Prostate gland (tissue), 2 donors: ENCODE results near the gene PSD4. TPM values are rescaled to one million over a fixed set of nuclear protein-coding genes. Genes with fewer than 3 reads are reported as not detected.

Experiments
- DNase-seq: peaks from one replicate; pipeline ENCODE4 v3.0.0-alpha.2; 2019; ENCODE audit warnings: low spot score
- H3K27ac ChIP-seq, 2 donors: fragments of 200-600 bp; sonication (generic); 2 replicates each; pipeline ENCODE4 v1.5.1; 2017 to 2019
- H3K27me3 ChIP-seq: fragments of 200-600 bp; sonication (generic); replicated peaks from 2 replicates; pipeline ENCODE4 v1.5.1; 2019; ENCODE audit not compliant: insufficient read depth
- H3K36me3 ChIP-seq, 2 donors: fragments of 200-600 bp; sonication (generic); 1 replicate in 1 of 2; 2 replicates in 1 of 2; pipeline versions ENCODE4 v1.5.1 to v1.8.1; 2017 to 2019
- H3K4me1 ChIP-seq: fragments of 200-600 bp; sonication (generic); replicated peaks from 2 replicates; pipeline ENCODE4 v1.5.1; 2019
- H3K4me3 ChIP-seq, 2 donors: fragments of 200-600 bp; sonication (generic); 2 replicates each; pipeline ENCODE4 v1.5.1; 2017 to 2019
- H3K9me3 ChIP-seq: fragments of 200-600 bp; sonication (generic); 2 replicates; pipeline ENCODE4 v1.5.1; 2017
- CTCF ChIP-seq, 4 experiments: fragments of 200-600 bp in 2 of 4; fragments of 450-650 bp in 2 of 4; sonication (generic) in 2 of 4; IDR thresholded peaks; 1 replicate in 3 of 4; 2 replicates in 1 of 4; pipeline ENCODE4 v1.5.1; 2016 to 2019; ENCODE audit warnings: antibody characterized with exemption in 4 of 4, mild to moderate bottlenecking in 2 of 4, moderate library complexity in 2 of 4
- POLR2A ChIP-seq: fragments of 450-650 bp; IDR thresholded peaks from one replicate; pipeline ENCODE4 v1.6.1; 2016; ENCODE audit warnings: antibody characterized with exemption, mild to moderate bottlenecking
- POLR2AphosphoS5 ChIP-seq: sonication (generic); formaldehyde crosslinking; IDR thresholded peaks from one replicate; pipeline ENCODE4 v1.6.1; 2017; ENCODE audit warnings: antibody characterized with exemption
- WGBS: methylation state at CpG from one replicate; pipeline ENCODE4 v1.1.5; 2018; 5-methylcytosine and 5-hydroxymethylcytosine counted together
- intact Hi-C: fragments of 100-400 bp; cut with DNase I; formaldehyde crosslinking; loops from one replicate; pipeline ENCODE4 v1.14.2; 2022
- total RNA-seq, 2 donors: library from RNA; depleted of rRNA; stranded (reverse); fragments of >200 nt; gene quantifications; one replicate each; pipeline ENCODE4 v1.1.0, GENCODE V29; 2016

The PSD4 gene
- total RNA-seq, 2 donors from 2014 or later: 139 to 221 TPM

GRCh38 chr2:113218283-113219091, 44.7 kb downstream of the PSD4 start:
- H3K9me3 ChIP-seq: no peaks in the 10 kb centered on the region
- no peak overlapping the region for H3K27ac ChIP-seq
- no peaks in the 10 kb centered on the region for H3K36me3 ChIP-seq
- intact Hi-C loops: no loop called here
- no peaks in the 10 kb centered on the region for H3K27me3 ChIP-seq
- no peak for DNase-seq
- TF ChIP-seq POLR2AphosphoS5 (no peak), POLR2A (no peak), CTCF (IDR thresholded peaks at IDR 0.05) (no peak)
- WGBS: 85% methylated on average over 8 of the region's 8 CpGs
- H3K4me1 ChIP-seq: no peaks in the 10 kb centered on the region
- H3K4me3 ChIP-seq: no peak overlapping the region

GRCh38 chr2:113219092-113219441, 45.3 kb downstream of the PSD4 start:
- Histone ChIP-seq H3K27ac (no peak overlapping the region), H3K27me3 (no peaks in the 10 kb centered on the region), H3K36me3 (no peaks in the 10 kb centered on the region), H3K4me1 (no peaks in the 10 kb centered on the region), H3K9me3 (no peaks in the 10 kb centered on the region), H3K4me3 (no peak overlapping the region)
- intact Hi-C loops: no loop called here
- TF ChIP-seq POLR2A (no peak), POLR2AphosphoS5 (no peak)
- WGBS: 100% methylated on average over 2 of the region's 2 CpGs
- no peak for DNase-seq

- no peak for DNase-seq
- H3K27me3 ChIP-seq: no peaks in the 10 kb centered on the region
- H3K9me3 ChIP-seq: no peaks in the 10 kb centered on the region
- H3K36me3 ChIP-seq: no peaks in the 10 kb centered on the region
- intact Hi-C loops: no loop called here
- TF ChIP-seq POLR2A: no peak
- no peak for TF ChIP-seq CTCF (IDR thresholded peaks at IDR 0.05)
- TF ChIP-seq POLR2AphosphoS5: no peak
- no peak overlapping the region for H3K4me3 ChIP-seq
- no peak overlapping the region for H3K27ac ChIP-seq
- WGBS: 86% methylated on average over 5 of the region's 5 CpGs
- H3K4me1 ChIP-seq: no peaks in the 10 kb centered on the region
Observed at GRCh38 chr2:113219525-113219888, 45.7 kb downstream of the PSD4 start.

- Histone ChIP-seq H3K27ac (no peak overlapping the region), H3K9me3 (no peaks in the 10 kb centered on the region), H3K27me3 (no peaks in the 10 kb centered on the region), H3K36me3 (no peaks in the 10 kb centered on the region), H3K4me1 (no peaks in the 10 kb centered on the region), H3K4me3 (no peak overlapping the region)
- TF ChIP-seq POLR2AphosphoS5: no peak
- TF ChIP-seq POLR2A: no peak
- no peak for TF ChIP-seq CTCF (IDR thresholded peaks at IDR 0.05)
- WGBS: 72% methylated on average over 6 of the region's 6 CpGs
- intact Hi-C loops: no loop called here
- DNase-seq: no peak
Observed at GRCh38 chr2:113219889-113220641, 46.3 kb downstream of the PSD4 start.

- WGBS: 88% methylated on average over 6 of the region's 6 CpGs
- no peak for DNase-seq
- intact Hi-C loops: no loop called here
- Histone ChIP-seq H3K27ac (no peak overlapping the region), H3K27me3 (no peaks in the 10 kb centered on the region), H3K4me3 (no peak overlapping the region), H3K4me1 (no peaks in the 10 kb centered on the region), H3K9me3 (no peaks in the 10 kb centered on the region), H3K36me3 (no peaks in the 10 kb centered on the region)
- no peak for TF ChIP-seq POLR2AphosphoS5
- no peak for TF ChIP-seq CTCF (IDR thresholded peaks at IDR 0.05)
- TF ChIP-seq POLR2A: no peak
Observed at GRCh38 chr2:113220970-113221708, 47.4 kb downstream of the PSD4 start.
